Cardiac fibroblast (primary cell): ENCODE results near the gene LONRF2.

Experiments
- DNase-seq, 2 donors: peaks; one replicate each; pipeline versions ENCODE4 v3.0.0 to v3.0.0-alpha.2; 2010; ENCODE audit warnings: low read depth in 2 of 2
- H3K4me3 ChIP-seq, 2 donors: replicated peaks in 1 of 2; 1 replicate in 1 of 2; 2 replicates in 1 of 2; pipeline ENCODE4 v1.5.1; 2011; ENCODE audit warnings: low read depth in 2 of 2, low read length in 2 of 2, mild to moderate bottlenecking in 2 of 2, moderate library complexity in 1 of 2
- TF ChIP-seq, protein P1 (sequence below): IDR thresholded peaks from one replicate; pipeline ENCODE4 v1.5.1; 2011; ENCODE audit warnings: low read depth, mild to moderate bottlenecking, low read length, inconsistent platforms

LONRF2 gene

DNA sequence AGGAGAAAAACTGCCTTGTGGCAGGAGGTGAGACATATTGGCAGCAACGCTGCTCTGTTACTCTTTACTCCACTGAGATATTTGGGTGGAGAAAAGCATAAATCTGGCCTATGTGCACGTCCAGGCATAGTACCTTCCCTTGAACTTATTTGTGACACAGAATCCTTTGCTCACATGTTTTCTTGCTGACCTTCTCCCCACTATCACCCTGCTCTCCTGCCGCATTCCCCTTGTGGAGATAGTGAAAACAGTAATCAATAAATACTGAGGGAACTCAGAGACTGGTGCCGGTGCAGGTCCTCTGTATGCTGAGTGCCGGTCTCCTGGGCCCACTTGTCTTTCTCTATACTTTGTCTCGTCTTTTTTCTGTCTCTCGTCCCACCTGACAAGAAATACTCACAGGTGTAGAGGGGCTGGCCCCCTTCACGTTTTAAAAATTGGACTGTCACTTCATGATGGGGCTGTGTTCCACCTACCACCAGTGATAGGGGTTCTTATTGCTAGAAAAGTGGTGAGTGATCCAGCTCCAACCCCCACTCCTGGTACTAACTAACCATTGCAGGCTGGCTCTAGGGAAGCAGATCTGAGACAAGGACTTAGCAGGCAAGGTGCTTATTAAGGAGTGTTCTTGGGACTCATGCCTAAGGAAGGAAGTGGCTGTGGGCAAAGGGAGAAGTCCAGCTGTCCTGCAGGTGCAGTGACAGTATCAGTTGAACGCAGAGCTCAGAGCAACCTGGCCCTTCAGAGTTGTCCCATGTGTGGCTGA is 51.7 kb downstream of the LONRF2 start:
- TF ChIP-seq, protein P1, sequence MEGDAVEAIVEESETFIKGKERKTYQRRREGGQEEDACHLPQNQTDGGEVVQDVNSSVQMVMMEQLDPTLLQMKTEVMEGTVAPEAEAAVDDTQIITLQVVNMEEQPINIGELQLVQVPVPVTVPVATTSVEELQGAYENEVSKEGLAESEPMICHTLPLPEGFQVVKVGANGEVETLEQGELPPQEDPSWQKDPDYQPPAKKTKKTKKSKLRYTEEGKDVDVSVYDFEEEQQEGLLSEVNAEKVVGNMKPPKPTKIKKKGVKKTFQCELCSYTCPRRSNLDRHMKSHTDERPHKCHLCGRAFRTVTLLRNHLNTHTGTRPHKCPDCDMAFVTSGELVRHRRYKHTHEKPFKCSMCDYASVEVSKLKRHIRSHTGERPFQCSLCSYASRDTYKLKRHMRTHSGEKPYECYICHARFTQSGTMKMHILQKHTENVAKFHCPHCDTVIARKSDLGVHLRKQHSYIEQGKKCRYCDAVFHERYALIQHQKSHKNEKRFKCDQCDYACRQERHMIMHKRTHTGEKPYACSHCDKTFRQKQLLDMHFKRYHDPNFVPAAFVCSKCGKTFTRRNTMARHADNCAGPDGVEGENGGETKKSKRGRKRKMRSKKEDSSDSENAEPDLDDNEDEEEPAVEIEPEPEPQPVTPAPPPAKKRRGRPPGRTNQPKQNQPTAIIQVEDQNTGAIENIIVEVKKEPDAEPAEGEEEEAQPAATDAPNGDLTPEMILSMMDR, result no peak

DNA sequence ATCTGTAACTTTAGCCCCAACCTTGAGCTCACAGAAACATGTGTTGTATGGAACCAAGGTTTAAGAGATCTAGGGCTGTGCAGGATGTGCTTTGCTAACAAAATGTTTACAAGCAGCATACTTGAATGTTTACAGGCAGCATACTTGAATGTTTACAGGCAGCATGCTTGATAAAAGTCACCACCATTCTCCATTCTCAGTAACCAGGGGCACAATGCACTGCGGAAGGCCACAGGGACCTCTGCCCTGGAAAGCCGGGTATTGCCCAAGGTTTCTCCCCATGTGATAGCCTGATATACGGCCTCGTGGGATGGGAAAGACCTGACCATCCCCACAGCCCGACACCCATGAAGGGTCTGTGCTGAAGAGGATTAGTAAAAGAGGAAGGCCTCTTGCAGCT is 52.4 kb downstream of the LONRF2 start:
- DNase-seq, result no peak
- no peak overlapping the region for H3K4me3 ChIP-seq
- TF ChIP-seq, protein P1, result no peak

More for the DNA sequence above, 51.7 kb downstream of the LONRF2 start:
- no peak overlapping the region for H3K4me3 ChIP-seq
- DNase-seq, result no peak

DNA sequence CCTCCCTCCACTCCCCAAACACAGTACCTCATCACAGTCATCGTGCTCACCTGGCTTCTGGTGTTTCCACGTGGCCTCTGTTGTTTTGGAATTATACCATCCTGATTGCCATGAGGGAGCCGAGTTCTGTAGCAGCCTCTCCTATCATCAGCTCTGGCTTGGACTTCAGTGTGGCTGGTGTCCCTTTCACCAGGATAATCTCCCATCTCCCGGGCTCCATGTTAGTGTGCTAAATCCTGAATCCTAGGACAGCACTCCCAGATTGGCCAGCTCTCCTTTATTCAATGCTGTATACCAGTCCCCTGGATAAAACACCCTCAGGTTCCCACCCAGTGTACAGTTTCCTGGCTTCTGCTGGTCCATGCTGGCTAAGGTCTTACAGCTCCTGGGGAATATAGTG is 53.3 kb downstream of the LONRF2 start:
- no peak for DNase-seq
- no peak overlapping the region for H3K4me3 ChIP-seq
- TF ChIP-seq, protein P1, result no peak

DNA sequence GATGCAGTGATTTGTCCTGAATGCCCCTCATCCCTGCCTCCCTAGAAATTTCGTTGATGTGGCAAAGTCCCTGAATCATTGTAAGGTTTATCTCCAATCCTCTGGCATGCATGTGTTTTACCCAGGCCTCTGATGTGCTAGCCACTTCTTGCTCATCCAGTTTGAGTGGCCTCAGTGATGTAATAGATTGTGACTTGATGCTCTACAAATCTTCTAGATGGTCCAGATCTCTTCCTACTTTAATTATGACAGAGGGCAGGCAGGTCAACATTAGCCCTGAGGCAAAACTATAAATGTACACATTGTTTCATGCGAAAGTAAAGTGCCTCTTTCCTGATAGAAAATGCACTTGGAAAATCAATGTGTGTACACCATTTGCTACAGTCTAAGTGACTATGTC is 54.5 kb downstream of the LONRF2 start:
- DNase-seq, result no peak
- TF ChIP-seq, protein P1, result no peak
- H3K4me3 ChIP-seq, result no peak overlapping the region

DNA sequence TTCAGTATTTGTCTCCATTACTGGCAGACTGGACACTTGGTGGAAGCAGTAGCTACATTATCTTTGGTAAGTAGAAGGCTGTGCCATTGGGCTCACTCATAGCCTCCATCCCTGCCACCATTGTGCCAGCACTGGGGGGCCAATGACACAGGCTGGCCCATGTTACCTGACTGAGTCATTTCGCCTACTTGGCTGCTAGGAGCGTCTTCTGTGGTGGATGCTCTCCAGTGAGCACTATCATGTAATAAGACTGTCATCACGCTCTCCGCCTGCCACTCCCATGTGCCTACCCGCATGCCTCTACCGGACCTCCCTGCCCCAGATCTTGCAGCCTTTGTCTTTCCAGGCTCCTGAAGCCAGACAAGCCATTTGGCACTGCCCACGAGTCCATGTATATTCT is 56.2 kb downstream of the LONRF2 start:
- TF ChIP-seq, protein P1, result no peak
- no peak for DNase-seq
- H3K4me3 ChIP-seq, result no peak overlapping the region

DNA sequence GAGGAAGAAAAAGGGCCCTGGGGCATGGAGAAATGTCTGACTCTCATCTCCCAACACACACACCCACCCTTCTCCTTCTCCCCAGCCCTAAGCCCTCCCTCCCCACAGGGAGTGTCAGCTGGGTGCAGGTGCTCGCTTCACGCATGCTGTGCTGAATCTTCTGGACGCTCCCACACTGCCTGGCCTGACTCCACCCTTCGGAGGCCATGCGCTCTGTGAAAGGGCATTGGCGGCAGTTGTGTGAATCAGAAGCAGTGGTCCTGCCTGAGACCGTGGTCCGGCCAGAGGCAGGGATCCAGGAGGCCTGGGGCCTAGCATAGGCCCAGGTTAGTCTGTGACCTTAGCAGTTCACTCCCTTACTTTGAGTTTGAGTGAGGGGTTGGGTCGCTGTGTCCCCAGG is 57.1 kb downstream of the LONRF2 start:
- H3K4me3 ChIP-seq, result no peak overlapping the region
- no peak for DNase-seq
- TF ChIP-seq, protein P1, result no peak

DNA sequence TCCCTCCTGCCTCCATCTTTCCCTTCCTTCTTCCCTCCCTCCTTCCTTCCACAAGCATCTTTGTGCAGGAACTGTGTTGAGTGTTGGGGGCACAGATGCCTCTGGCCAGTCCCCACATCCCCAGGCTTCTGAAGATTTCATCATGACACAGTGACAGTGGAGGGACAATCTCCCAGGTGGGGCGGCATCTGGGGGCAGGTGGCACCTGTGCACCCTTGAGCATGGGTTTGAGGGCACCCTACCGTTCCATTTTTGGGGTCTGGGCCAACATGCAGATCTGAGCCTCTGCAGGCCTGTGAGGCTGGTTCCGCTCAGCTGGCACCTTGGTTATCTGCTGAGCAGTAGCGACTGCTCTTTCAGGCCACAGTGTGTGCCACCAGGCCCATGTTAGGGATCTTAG is 57.6 kb downstream of the LONRF2 start:
- no peak for DNase-seq
- TF ChIP-seq, protein P1, result no peak
- no peak overlapping the region for H3K4me3 ChIP-seq
